ENCODE measurements around the gene SUCO. TPM values are rescaled to one million over a fixed set of nuclear protein-coding genes. Genes with fewer than 3 reads are reported as not detected.

The SUCO gene
- 10 to 100 TPM in 1 of 4 donors, 1 to 10 TPM in 3; 5.8 to 11.3 (median 6.4) TPM for total RNA-seq

- TF ChIP-seq CTCF (IDR thresholded peaks at IDR 0.05 in 4 of 5, conservative IDR thresholded peaks at IDR 0.05 in 1 of 5) = no peak
- TF ChIP-seq POLR2A (IDR thresholded peaks at IDR 0.05) = peak; percentile 92 to 93
- peak within 1 kb of the TSS; percentile 94 to 100 (median 98) for H3K27ac ChIP-seq
- H3K27me3 ChIP-seq = no peaks in the 10 kb centered on the region
- H3K36me3 ChIP-seq = no peaks in the 10 kb centered on the region
- peaks cover 19 to 28% of the 10 kb centered on the region in 2 donors for H3K4me1 ChIP-seq
- peak within 1 kb of the TSS; percentile 69 to 99 (median 96) for H3K4me3 ChIP-seq
- H3K9me3 ChIP-seq = no peaks in the 10 kb centered on the region
- in situ Hi-C loops (cut with MboI; ENCODE audit: low sequenced_read_pairs in 4 of 4) (loop anchor here in 2 of 4 donors (25.0 kb wide), 1 partner anchor 746 kb away; the partner anchor contains the start of gene METTL13 (in 2 of the 2)), intact Hi-C loops (cut with DNase I; ENCODE audit: low total_unique reads) (loop anchor here (2.0 to 10.0 kb wide), 4 partner anchors 88 to 1048 kb away; partner anchors contain the start of genes METTL13, PIGC, PRRC2C and VAMP4)
- ATAC-seq (peak; percentile 90 to 93), DNase-seq (peak; percentile 99 to 100)
Observed at GRCh38 chr1:172532700-172533512, at the start of gene SUCO. Gene SUCO, plus strand, starts transcription at chr1:172533150. Its CDS starts 286 bp downstream, at chr1:172533436.

GRCh38 chr1:172483448-172483847 lies 49.5 kb upstream of the SUCO start:
- Histone ChIP-seq H3K4me3 (no peak overlapping the region), H3K27me3 (no peaks in the 10 kb centered on the region), H3K27ac (no peak overlapping the region), H3K9me3 (no peaks in the 10 kb centered on the region), H3K36me3 (no peaks in the 10 kb centered on the region), H3K4me1 (peaks cover 0 to 6% of the 10 kb centered on the region in 2 donors)
- TF ChIP-seq CTCF (IDR thresholded peaks at IDR 0.05 in 4 of 5, conservative IDR thresholded peaks at IDR 0.05 in 1 of 5) = no peak
- TF ChIP-seq POLR2A (IDR thresholded peaks at IDR 0.05) = no peak
- DNase-seq (no peak), ATAC-seq (no peak)
- intact Hi-C loops (cut with DNase I; ENCODE audit: low total_unique reads) = no loop called here
- in situ Hi-C loops (cut with MboI; ENCODE audit: low sequenced_read_pairs in 4 of 4) = no loop called here

- intact Hi-C loops (cut with DNase I; ENCODE audit: low total_unique reads) (no loop called here), in situ Hi-C loops (cut with MboI; ENCODE audit: low sequenced_read_pairs in 4 of 4) (no loop called here)
- no peak overlapping the region for H3K27ac ChIP-seq
- ATAC-seq = no peak
- no peak overlapping the region for H3K4me3 ChIP-seq
- H3K27me3 ChIP-seq = peaks cover 0 to 5% (median 0%) of the 10 kb centered on the region in 3 donors
- no peaks in the 10 kb centered on the region for H3K36me3 ChIP-seq
- TF ChIP-seq POLR2A (IDR thresholded peaks at IDR 0.05) = no peak
- no peak for TF ChIP-seq CTCF (IDR thresholded peaks at IDR 0.05 in 4 of 5, conservative IDR thresholded peaks at IDR 0.05 in 1 of 5)
- peaks cover 0 to 6% of the 10 kb centered on the region in 2 donors for H3K4me1 ChIP-seq
- no peaks in the 10 kb centered on the region for H3K9me3 ChIP-seq
- DNase-seq = no peak
Observed at GRCh38 chr1:172484252-172484651, 48.7 kb upstream of the SUCO start.

GRCh38 chr1:172485626-172486025 lies 47.3 kb upstream of the SUCO start:
- H3K4me3 ChIP-seq = no peak overlapping the region
- ATAC-seq (no peak), DNase-seq (no peak)
- H3K27me3 ChIP-seq = peaks cover 0 to 5% (median 0%) of the 10 kb centered on the region in 3 donors
- H3K27ac ChIP-seq = no peak overlapping the region
- no peaks in the 10 kb centered on the region for H3K36me3 ChIP-seq
- no peak for TF ChIP-seq CTCF (IDR thresholded peaks at IDR 0.05 in 4 of 5, conservative IDR thresholded peaks at IDR 0.05 in 1 of 5)
- TF ChIP-seq POLR2A (IDR thresholded peaks at IDR 0.05) = no peak
- no peaks in the 10 kb centered on the region for H3K9me3 ChIP-seq
- H3K4me1 ChIP-seq = peaks cover 0 to 1% of the 10 kb centered on the region in 2 donors
- intact Hi-C loops (cut with DNase I; ENCODE audit: low total_unique reads) = no loop called here
- in situ Hi-C loops (cut with MboI; ENCODE audit: low sequenced_read_pairs in 4 of 4) = no loop called here

Measured in gastrocnemius medialis (tissue), 4 donors.